HL-60 (cell line): Measurements from ENCODE around the gene ARHGAP24.

Source experiments
- POLR2AphosphoS5 ChIP-seq: IDR thresholded peaks from 2 replicates; pipeline ENCODE4 v1.6.1; 2012; ENCODE audit warnings: low read depth
- SPI1 ChIP-seq: IDR thresholded peaks from 2 replicates; pipeline ENCODE4 v1.6.1; 2012; ENCODE audit warnings: low read depth, mild to moderate bottlenecking, borderline replicate concordance
- TF ChIP-seq, protein P1 (sequence below): IDR thresholded peaks from one replicate; pipeline ENCODE4 v1.5.1; 2011; ENCODE audit warnings: low read length, control low read depth, inconsistent platforms; ENCODE audit not compliant: insufficient read depth
- TF ChIP-seq, protein P2 (sequence below): IDR thresholded peaks from 2 replicates; pipeline ENCODE4 v1.6.1; 2012; ENCODE audit warnings: low read depth; ENCODE audit not compliant: insufficient replicate concordance

DNA sequence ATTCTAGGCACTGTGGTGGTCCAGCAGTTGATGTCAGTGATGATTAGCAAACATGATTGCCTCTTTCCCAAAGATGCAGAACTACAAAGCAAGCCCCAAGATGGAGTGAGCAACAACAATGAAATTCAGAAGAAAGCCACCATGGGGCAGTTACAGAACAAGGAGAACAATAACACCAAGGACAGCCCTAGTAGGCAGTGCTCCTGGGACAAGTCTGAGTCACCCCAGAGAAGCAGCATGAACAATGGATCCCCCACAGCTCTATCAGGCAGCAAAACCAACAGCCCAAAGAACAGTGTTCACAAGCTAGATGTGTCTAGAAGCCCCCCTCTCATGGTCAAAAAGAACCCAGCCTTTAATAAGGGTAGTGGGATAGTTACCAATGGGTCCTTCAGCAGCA is 519.6 kb downstream of the ARHGAP24 start:
- TF ChIP-seq, protein P1, sequence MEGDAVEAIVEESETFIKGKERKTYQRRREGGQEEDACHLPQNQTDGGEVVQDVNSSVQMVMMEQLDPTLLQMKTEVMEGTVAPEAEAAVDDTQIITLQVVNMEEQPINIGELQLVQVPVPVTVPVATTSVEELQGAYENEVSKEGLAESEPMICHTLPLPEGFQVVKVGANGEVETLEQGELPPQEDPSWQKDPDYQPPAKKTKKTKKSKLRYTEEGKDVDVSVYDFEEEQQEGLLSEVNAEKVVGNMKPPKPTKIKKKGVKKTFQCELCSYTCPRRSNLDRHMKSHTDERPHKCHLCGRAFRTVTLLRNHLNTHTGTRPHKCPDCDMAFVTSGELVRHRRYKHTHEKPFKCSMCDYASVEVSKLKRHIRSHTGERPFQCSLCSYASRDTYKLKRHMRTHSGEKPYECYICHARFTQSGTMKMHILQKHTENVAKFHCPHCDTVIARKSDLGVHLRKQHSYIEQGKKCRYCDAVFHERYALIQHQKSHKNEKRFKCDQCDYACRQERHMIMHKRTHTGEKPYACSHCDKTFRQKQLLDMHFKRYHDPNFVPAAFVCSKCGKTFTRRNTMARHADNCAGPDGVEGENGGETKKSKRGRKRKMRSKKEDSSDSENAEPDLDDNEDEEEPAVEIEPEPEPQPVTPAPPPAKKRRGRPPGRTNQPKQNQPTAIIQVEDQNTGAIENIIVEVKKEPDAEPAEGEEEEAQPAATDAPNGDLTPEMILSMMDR: no peak
- TF ChIP-seq SPI1: no peak
- no peak for TF ChIP-seq POLR2AphosphoS5
- TF ChIP-seq, protein P2, sequence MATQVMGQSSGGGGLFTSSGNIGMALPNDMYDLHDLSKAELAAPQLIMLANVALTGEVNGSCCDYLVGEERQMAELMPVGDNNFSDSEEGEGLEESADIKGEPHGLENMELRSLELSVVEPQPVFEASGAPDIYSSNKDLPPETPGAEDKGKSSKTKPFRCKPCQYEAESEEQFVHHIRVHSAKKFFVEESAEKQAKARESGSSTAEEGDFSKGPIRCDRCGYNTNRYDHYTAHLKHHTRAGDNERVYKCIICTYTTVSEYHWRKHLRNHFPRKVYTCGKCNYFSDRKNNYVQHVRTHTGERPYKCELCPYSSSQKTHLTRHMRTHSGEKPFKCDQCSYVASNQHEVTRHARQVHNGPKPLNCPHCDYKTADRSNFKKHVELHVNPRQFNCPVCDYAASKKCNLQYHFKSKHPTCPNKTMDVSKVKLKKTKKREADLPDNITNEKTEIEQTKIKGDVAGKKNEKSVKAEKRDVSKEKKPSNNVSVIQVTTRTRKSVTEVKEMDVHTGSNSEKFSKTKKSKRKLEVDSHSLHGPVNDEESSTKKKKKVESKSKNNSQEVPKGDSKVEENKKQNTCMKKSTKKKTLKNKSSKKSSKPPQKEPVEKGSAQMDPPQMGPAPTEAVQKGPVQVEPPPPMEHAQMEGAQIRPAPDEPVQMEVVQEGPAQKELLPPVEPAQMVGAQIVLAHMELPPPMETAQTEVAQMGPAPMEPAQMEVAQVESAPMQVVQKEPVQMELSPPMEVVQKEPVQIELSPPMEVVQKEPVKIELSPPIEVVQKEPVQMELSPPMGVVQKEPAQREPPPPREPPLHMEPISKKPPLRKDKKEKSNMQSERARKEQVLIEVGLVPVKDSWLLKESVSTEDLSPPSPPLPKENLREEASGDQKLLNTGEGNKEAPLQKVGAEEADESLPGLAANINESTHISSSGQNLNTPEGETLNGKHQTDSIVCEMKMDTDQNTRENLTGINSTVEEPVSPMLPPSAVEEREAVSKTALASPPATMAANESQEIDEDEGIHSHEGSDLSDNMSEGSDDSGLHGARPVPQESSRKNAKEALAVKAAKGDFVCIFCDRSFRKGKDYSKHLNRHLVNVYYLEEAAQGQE: no peak
